ENCODE measurements around the gene PRLH. TPM values are rescaled to one million over a fixed set of nuclear protein-coding genes. Genes with fewer than 3 reads are reported as not detected.

Gene PRLH
- total RNA-seq, 1 donor from 2014 or later: not detected

DNA sequence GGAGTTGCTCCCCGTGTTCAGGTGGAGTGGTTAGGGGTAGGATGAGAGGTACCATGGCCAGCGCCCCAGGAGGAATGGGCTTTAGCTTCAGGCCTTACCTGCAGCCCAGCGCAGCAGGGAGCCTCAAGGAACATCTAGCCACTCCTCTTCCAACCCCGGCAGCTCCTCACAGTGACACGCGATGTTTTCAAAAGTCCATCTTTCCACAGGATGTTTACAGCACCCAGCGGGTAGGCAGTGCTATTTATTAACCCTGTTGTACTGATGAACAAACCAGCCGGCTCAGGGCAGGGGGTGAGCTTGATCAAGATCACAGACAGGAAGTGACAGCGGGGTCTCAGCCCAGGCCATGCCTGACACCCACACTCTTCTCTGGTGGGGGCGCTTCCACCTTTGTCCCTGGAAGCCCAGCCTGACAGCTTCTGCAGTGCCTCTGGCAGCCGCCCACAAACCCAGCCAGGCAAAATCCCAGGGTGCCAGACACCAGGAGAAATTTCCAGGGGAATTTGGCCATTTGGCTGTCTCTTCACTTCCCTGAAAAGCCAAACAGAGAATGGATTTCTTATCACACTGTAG, 18.4 kb upstream of the PRLH start:
- Histone ChIP-seq H2AFZ (ENCODE audit: low read depth, low read length) (no peak overlapping the region), H3K4me3 (ENCODE audit: insufficient read depth, low read depth, low read length) (no peak overlapping the region), H3K79me2 (ENCODE audit: insufficient read depth, low read length) (no peaks in the 10 kb centered on the region), H3K36me3 (ENCODE audit: insufficient read depth, low read length) (peaks cover 47% of the 10 kb centered on the region), H4K20me1 (ENCODE audit: insufficient read depth, low read length) (no peaks in the 10 kb centered on the region), H3K27me3 (ENCODE audit: insufficient read depth, low read length) (no peaks in the 10 kb centered on the region), H3K27ac (ENCODE audit: low read depth, low read length) (no peak overlapping the region), H3K4me1 (ENCODE audit: insufficient read depth, low read length) (no peaks in the 10 kb centered on the region), H3K4me2 (ENCODE audit: low read length) (no peak overlapping the region), H3K9me3 (ENCODE audit: insufficient read depth, low read depth, low read length) (no peaks in the 10 kb centered on the region), H3K9ac (ENCODE audit: low read length) (no peak overlapping the region)
- no peak for FAIRE-seq
- peaks cover 5% of the 10 kb centered on the region for H3K9me3 Mint-ChIP-seq (ENCODE audit: unreplicated experiment)
- H3K4me3 Mint-ChIP-seq (ENCODE audit: unreplicated experiment): no peak overlapping the region
- no peak for DNase-seq (ENCODE audit: low read depth)
- H3K27me3 Mint-ChIP-seq (ENCODE audit: low read depth, unreplicated experiment): peaks cover 13% of the 10 kb centered on the region
- no peak overlapping the region for H3K27ac Mint-ChIP-seq (ENCODE audit: unreplicated experiment)
- TF ChIP-seq, protein P1, sequence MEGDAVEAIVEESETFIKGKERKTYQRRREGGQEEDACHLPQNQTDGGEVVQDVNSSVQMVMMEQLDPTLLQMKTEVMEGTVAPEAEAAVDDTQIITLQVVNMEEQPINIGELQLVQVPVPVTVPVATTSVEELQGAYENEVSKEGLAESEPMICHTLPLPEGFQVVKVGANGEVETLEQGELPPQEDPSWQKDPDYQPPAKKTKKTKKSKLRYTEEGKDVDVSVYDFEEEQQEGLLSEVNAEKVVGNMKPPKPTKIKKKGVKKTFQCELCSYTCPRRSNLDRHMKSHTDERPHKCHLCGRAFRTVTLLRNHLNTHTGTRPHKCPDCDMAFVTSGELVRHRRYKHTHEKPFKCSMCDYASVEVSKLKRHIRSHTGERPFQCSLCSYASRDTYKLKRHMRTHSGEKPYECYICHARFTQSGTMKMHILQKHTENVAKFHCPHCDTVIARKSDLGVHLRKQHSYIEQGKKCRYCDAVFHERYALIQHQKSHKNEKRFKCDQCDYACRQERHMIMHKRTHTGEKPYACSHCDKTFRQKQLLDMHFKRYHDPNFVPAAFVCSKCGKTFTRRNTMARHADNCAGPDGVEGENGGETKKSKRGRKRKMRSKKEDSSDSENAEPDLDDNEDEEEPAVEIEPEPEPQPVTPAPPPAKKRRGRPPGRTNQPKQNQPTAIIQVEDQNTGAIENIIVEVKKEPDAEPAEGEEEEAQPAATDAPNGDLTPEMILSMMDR (IDR thresholded peaks at IDR 0.05; ENCODE audit: insufficient read depth, low read depth, low read length): no peak
- no peak for TF ChIP-seq EZH2 (IDR thresholded peaks at IDR 0.05; ENCODE audit: insufficient read depth, low read length)
- peaks cover 26% of the 10 kb centered on the region for H3K36me3 Mint-ChIP-seq (ENCODE audit: low read depth, unreplicated experiment)
- no peaks in the 10 kb centered on the region for H3K4me1 Mint-ChIP-seq (ENCODE audit: low read depth, unreplicated experiment)

DNA sequence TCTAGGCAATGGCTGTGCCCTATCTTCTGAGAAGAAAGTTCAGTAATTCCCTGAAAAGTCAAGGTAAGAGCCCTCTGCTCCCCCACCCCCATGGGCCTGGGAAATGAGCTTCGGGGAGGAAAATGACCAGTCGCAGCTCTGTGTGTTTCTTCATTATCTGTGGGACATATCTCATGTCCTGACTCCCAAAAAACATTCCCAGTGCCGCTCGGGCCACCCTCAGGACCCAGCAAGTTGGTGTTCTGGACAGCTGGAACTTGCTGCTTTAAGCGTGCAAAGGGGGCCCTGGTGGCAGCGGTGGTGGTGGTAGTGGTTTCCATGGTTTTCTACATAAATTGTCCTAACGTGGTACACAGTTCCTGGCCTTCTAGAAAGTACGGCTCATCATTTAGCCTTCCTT, 17.2 kb upstream of the PRLH start:
- DNase-seq (ENCODE audit: low read depth) (no peak), FAIRE-seq (no peak)
- Mint-ChIP-seq H3K27me3 (ENCODE audit: low read depth, unreplicated experiment) (peaks cover 18% of the 10 kb centered on the region), H3K27ac (ENCODE audit: unreplicated experiment) (no peak overlapping the region), H3K36me3 (ENCODE audit: low read depth, unreplicated experiment) (peaks cover 36% of the 10 kb centered on the region), H3K4me1 (ENCODE audit: low read depth, unreplicated experiment) (no peaks in the 10 kb centered on the region), H3K4me3 (ENCODE audit: unreplicated experiment) (no peak overlapping the region), H3K9me3 (ENCODE audit: unreplicated experiment) (peaks cover 10% of the 10 kb centered on the region)
- H3K4me3 ChIP-seq (ENCODE audit: insufficient read depth, low read depth, low read length): no peak overlapping the region
- H4K20me1 ChIP-seq (ENCODE audit: insufficient read depth, low read length): no peaks in the 10 kb centered on the region
- no peaks in the 10 kb centered on the region for H3K4me1 ChIP-seq (ENCODE audit: insufficient read depth, low read length)
- H2AFZ ChIP-seq (ENCODE audit: low read depth, low read length): no peak overlapping the region
- H3K27me3 ChIP-seq (ENCODE audit: insufficient read depth, low read length): no peaks in the 10 kb centered on the region
- no peak for TF ChIP-seq EZH2 (IDR thresholded peaks at IDR 0.05; ENCODE audit: insufficient read depth, low read length)
- TF ChIP-seq, protein P1 (IDR thresholded peaks at IDR 0.05; ENCODE audit: insufficient read depth, low read depth, low read length): no peak
- H3K9me3 ChIP-seq (ENCODE audit: insufficient read depth, low read depth, low read length): no peaks in the 10 kb centered on the region
- no peak overlapping the region for H3K27ac ChIP-seq (ENCODE audit: low read depth, low read length)
- H3K9ac ChIP-seq (ENCODE audit: low read length): no peak overlapping the region
- no peak overlapping the region for H3K4me2 ChIP-seq (ENCODE audit: low read length)
- no peaks in the 10 kb centered on the region for H3K79me2 ChIP-seq (ENCODE audit: insufficient read depth, low read length)
- H3K36me3 ChIP-seq (ENCODE audit: insufficient read depth, low read length): peaks cover 59% of the 10 kb centered on the region

DNA sequence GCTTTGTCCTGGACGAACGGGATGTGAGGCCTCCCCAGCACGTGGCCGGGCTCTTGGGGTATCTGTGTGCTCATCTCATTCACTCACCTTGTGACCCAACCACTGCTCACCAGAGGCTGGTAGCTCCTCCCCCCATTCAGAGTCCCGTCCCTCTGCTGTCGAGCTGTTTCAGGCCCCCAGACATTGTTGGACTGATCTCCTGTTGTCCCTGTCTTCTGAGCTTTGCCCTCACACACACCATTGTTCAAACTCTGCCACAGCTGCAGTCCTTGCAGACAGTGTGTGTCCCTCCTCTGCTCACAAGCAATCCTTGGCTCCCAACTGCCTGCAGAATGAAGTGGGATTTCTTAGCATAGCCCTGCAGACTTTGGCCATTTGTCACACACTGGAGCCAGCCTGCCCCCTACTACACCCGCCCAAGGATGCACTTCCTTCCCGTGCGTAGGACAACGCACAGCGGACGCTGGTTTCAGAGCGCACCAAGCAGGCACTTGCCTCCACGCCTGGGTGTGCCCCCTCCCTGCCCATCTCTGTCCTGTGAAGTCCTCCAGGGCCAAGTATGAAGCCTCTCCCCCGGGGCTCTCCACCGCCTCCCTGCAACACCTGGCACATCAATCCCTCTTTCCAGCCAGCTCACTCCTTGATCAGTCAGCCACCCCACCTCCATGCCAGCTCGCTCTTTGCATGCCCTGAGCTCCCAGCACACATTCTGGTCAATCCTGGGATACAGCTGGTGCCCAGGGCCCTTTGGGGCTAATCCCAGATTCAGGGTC, 16.5 kb upstream of the PRLH start:
- no peaks in the 10 kb centered on the region for H3K9me3 ChIP-seq (ENCODE audit: insufficient read depth, low read depth, low read length)
- no peak overlapping the region for H3K4me3 ChIP-seq (ENCODE audit: insufficient read depth, low read depth, low read length)
- Mint-ChIP-seq H3K9me3 (ENCODE audit: unreplicated experiment) (peaks cover 15% of the 10 kb centered on the region), H3K4me1 (ENCODE audit: low read depth, unreplicated experiment) (no peaks in the 10 kb centered on the region), H3K27ac (ENCODE audit: unreplicated experiment) (no peak overlapping the region), H3K4me3 (ENCODE audit: unreplicated experiment) (no peak overlapping the region), H3K36me3 (ENCODE audit: low read depth, unreplicated experiment) (peaks cover 41% of the 10 kb centered on the region), H3K27me3 (ENCODE audit: low read depth, unreplicated experiment) (peaks cover 18% of the 10 kb centered on the region)
- no peak overlapping the region for H3K27ac ChIP-seq (ENCODE audit: low read depth, low read length)
- no peak overlapping the region for H3K9ac ChIP-seq (ENCODE audit: low read length)
- H3K79me2 ChIP-seq (ENCODE audit: insufficient read depth, low read length): no peaks in the 10 kb centered on the region
- H3K4me2 ChIP-seq (ENCODE audit: low read length): no peak overlapping the region
- H3K4me1 ChIP-seq (ENCODE audit: insufficient read depth, low read length): no peaks in the 10 kb centered on the region
- TF ChIP-seq EZH2 (IDR thresholded peaks at IDR 0.05; ENCODE audit: insufficient read depth, low read length): no peak
- TF ChIP-seq, protein P1 (IDR thresholded peaks at IDR 0.05; ENCODE audit: insufficient read depth, low read depth, low read length): no peak
- peaks cover 66% of the 10 kb centered on the region for H3K36me3 ChIP-seq (ENCODE audit: insufficient read depth, low read length)
- no peak for DNase-seq (ENCODE audit: low read depth)
- FAIRE-seq: no peak
- H3K27me3 ChIP-seq (ENCODE audit: insufficient read depth, low read length): no peaks in the 10 kb centered on the region
- no peak overlapping the region for H2AFZ ChIP-seq (ENCODE audit: low read depth, low read length)
- no peaks in the 10 kb centered on the region for H4K20me1 ChIP-seq (ENCODE audit: insufficient read depth, low read length)
